ENCODE data around the gene ADISSP.

ADISSP gene

DNA sequence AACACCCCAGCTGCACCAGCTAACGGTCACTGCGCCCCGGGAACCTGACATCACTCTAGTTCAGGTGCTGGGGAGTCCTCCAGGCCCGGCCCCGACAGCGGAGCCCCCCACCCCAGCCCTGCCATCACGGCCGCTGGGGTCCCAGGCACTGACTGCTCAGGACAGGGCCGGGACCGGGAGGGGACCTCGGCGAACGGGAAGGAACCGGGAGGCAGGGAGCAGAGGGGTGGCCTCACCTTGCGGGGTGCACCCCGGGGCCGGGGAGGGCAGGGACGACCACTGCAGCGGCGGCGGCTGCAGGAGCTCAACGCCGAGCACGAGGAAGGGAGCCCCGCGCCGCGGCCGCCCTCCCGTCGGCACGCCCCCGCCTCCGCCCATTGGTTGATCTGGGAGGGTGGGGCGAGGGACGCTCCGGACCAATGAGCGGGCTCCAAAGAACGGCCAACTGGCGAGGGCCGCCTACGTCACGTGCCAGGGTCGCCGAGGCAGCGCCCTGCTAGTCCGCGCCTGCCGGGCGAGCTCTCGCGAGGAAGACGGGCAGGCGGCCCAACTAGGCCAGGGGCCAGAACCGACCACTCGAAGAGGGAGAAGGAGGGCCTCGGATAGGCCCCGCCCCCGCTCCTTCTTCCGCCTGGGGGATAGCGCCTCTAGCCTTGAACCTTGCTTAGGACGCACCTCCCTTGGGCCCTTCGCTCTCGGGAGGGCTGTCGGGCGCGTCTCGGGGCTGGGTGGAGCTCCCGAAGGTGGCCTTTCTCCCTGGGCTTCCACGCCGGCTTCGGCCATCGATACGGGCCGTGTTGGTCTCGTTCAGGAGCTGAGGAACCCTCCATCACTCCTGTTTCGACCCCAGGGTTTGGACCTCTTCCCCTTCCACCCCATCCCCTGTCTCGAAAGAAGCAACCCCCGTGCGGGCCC is at the start of gene ADISSP:
Gene ADISSP (minus strand): TSS at position 327 of the 915 bp plus-strand sequence. CDS start 7,653 bp downstream, outside the sequence.
- peak; percentile 98 for DNase-seq (ENCODE audit: low spot score)
- H3K27ac Mint-ChIP-seq = peak within 1 kb of the TSS; percentile 94
- H3K4me1 Mint-ChIP-seq (ENCODE audit: low read depth) = peaks cover 23% of the 10 kb centered on the region
- H3K27me3 Mint-ChIP-seq (ENCODE audit: low read depth) = peaks cover 8% of the 10 kb centered on the region
- no peaks in the 10 kb centered on the region for H3K36me3 Mint-ChIP-seq (ENCODE audit: low read depth)
- H3K4me3 Mint-ChIP-seq = peak within 1 kb of the TSS; percentile 89
- H3K9me3 Mint-ChIP-seq = no peaks in the 10 kb centered on the region

DNA sequence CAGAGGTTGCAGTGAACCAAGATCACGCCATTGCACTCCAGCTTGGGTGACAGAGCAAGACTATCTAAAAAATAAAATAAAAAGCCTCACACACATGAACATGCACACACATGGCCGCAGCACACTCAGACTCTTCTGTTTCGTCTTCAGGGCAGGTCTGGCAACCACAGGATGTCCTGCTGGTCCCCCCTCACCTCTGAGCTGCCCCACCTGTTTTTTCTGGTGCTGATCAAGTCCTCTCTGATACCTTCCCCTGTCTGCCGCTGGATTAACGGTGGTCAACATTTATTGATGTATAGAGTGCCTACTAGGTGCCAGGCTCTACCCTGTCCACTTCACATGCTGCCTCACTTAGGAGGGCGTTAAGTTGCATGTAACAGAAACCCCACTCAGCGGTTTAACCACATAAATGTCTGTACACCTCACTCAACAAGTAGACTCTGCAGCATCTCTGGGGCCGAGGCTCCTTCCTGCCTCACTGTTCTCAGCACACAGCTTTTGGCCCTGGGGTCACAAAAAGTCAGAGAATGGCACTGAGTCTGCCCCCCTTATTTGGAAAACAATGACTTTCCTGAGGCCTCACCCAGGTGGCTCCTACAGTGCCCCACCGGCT is 48.3 kb upstream of the ADISSP start:
- peaks cover 15% of the 10 kb centered on the region for H3K36me3 Mint-ChIP-seq (ENCODE audit: low read depth)

DNA sequence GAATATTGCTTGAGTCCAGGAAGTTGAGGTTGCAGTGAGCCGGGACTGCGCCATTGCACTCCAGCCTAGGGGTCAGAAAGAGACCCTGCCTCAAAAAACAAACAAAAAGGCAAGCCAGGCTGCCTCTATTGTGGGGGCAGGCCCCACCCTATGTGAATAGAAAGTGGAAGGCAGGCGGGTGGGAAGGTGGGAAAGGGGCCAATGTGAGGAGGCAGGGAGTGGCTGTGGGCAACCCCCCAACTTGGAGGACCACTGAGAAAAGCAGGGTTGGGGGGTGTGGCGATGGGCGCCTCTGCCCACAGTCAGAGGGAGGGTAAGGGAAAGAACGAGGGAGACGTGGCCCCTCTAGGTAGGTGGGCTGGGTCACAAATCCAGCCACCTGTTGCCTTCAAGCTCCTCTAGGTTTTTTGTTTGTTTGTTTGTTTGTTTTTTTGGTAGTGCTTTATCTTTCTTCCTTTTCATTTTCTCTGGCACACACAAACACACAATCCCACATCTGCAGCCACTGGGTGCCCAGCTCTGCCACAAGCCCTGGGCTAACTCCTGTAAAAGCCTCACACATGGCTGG is 47.5 kb upstream of the ADISSP start:
- Mint-ChIP-seq H3K4me1 (ENCODE audit: low read depth) (peaks cover 69% of the 10 kb centered on the region), H3K4me3 (peak overlapping the region; percentile 86)

More for the DNA sequence above, 48.3 kb upstream of the ADISSP start:
- Mint-ChIP-seq H3K4me3 (peak overlapping the region; percentile 86), H3K4me1 (ENCODE audit: low read depth) (peaks cover 65% of the 10 kb centered on the region), H3K27ac (peak overlapping the region; percentile 94), H3K27me3 (ENCODE audit: low read depth) (no peaks in the 10 kb centered on the region), H3K9me3 (no peaks in the 10 kb centered on the region)
- no peak for DNase-seq (ENCODE audit: low spot score)

DNA sequence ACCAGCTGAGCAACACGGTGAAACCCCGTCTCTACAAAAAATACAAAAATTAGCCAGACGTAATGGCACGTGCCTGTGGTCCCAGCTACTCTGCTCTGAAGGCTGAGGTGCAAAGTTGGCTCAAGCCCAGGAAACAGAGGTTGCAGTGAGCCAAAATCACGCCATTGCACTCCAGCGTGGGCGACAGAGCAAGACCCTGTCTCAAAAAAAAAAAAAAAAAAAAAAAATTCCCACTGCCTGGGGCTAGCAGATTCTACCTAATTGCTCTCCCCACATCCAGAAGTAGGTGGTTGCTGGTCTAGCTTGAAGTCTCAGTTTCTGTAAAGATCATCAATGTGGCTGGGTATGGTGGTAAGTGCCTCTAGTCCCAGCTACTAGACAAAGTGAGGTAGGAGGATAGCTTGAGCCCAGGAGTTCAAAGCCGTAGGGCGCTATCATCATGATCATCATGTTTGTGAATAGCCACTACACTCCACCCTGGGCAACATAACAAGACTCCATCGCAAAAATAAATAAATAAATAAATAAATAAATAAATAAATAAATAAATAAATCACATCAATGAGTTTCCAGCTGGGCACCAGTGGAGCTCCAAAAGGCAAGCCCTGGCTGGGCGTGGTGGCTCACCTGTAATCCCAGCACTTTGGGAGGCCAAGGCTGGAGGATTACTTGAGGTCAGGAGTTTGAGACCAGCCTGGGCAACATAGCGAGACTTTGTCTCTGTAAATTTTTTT is 46.5 kb upstream of the ADISSP start:
- peaks cover 62% of the 10 kb centered on the region for H3K4me1 Mint-ChIP-seq (ENCODE audit: low read depth)
- DNase-seq (ENCODE audit: low spot score) = no peak
- peak overlapping the region; percentile 70 for H3K27ac Mint-ChIP-seq
- H3K36me3 Mint-ChIP-seq (ENCODE audit: low read depth) = peaks cover 20% of the 10 kb centered on the region
- H3K4me3 Mint-ChIP-seq = no peak overlapping the region
- H3K27me3 Mint-ChIP-seq (ENCODE audit: low read depth) = no peaks in the 10 kb centered on the region
- H3K9me3 Mint-ChIP-seq = no peaks in the 10 kb centered on the region

More for the DNA sequence above, 47.5 kb upstream of the ADISSP start:
- no peaks in the 10 kb centered on the region for H3K9me3 Mint-ChIP-seq
- peaks cover 19% of the 10 kb centered on the region for H3K36me3 Mint-ChIP-seq (ENCODE audit: low read depth)
- no peak for DNase-seq (ENCODE audit: low spot score)
- no peaks in the 10 kb centered on the region for H3K27me3 Mint-ChIP-seq (ENCODE audit: low read depth)
- H3K27ac Mint-ChIP-seq = peak overlapping the region; percentile 94

DNA sequence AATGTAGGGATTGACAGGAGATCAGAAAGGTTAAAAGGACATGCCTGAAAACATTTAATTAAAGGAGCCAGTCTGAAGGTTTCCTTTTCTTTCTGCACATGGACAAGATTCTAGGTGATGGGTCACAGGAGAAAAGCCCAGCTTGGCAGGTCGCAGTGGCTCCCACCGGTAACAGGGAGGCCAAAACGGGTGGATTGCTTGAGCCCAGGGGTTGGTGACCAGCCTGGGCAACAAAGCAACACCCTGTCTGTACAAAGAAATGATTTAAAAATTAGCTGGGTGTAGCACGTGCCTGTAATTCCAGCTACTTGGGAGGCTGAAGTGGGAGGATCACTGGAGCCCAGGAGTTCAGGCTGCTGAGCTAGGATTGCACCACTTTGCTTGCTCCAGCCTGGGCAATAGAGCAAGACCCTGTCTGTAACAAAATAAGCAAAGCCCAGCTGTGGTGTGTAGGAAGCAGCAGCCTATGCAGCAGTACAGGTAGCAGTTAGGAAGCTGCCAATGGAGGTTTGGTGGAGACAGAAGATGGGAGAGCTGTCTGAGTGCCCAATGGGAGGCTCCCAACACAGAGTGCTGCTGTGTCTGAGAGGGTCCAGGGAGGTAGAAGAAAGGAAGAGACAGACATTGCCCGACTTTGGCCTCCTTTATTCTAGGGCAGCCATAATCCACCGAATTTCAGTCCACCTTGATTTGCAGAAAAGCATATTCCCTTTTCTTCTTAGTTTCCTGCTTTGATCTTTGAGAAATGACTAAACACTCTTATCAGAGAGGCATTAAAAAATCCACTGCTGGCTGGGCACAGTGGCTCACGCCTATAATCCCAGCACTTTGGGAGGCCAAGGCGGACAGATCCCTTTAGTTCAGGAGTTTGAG is 45.7 kb upstream of the ADISSP start:
- Mint-ChIP-seq H3K36me3 (ENCODE audit: low read depth) (peaks cover 21% of the 10 kb centered on the region), H3K4me1 (ENCODE audit: low read depth) (peaks cover 57% of the 10 kb centered on the region), H3K27ac (peak overlapping the region; percentile 70), H3K9me3 (no peaks in the 10 kb centered on the region), H3K27me3 (ENCODE audit: low read depth) (no peaks in the 10 kb centered on the region), H3K4me3 (peak overlapping the region; percentile 37)
- DNase-seq (ENCODE audit: low spot score) = no peak

DNA sequence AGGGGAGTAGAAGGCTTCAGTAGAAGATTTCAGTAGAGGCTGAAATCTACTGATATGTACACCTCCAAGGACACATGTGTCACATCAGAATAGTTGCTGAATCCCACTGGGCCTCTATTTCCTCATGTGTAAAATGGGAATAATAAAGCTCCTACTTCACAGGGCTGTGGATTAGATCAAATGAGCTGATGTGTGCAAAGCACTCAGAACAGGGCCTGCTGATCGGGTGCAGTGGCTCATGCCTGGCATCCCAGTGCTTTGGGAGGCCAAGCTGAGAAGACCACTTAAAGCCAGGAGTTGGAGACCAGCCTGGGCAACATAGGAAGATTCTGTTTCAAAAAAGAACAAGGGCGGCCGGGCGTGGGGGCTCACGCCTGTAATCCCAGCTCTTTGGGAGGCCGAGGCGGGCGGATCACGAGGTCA is 44.7 kb upstream of the ADISSP start:
- no peaks in the 10 kb centered on the region for H3K9me3 Mint-ChIP-seq
- H3K27ac Mint-ChIP-seq = peak overlapping the region; percentile 99
- no peaks in the 10 kb centered on the region for H3K27me3 Mint-ChIP-seq (ENCODE audit: low read depth)
- H3K4me3 Mint-ChIP-seq = peak overlapping the region; percentile 82
- peaks cover 58% of the 10 kb centered on the region for H3K4me1 Mint-ChIP-seq (ENCODE audit: low read depth)
- no peak for DNase-seq (ENCODE audit: low spot score)
- H3K36me3 Mint-ChIP-seq (ENCODE audit: low read depth) = peaks cover 23% of the 10 kb centered on the region

DNA sequence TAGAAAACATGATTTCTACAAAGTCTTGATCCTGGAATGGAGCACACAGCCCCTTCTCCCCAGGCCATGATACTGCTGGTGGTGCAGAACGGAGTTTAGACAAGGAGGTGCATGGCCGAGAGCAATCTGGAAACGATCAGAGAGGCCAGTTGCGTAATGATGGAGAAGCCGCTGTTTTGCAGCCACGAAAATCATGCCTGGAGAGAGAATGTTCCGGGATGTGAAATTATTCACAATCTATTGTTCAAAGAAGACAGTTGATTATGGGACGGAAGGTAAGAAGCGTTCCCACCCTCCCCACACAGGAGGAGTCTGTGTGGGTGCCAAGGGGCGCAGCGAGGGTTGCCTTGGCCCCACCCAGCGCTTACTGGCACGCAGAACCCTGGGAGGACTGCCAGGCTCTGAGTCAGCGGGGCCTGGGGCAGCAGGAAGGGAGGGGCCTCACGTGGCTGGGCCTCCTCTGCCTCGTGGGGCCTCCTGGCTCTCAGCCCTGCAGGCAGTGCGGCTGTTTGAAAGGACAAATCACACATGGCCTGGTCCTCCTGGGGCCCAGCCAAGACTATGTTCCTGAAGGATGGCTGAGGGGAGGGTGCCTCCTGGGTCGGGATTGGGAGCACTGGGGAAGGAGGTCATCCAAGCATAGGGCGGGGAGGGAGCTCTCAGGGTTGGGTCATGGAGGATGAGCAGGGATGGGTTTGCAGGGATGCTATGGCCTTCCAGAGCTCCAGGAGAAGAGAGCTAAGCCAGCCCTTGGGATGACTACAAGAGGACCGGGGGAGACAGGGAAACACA is 44.1 kb upstream of the ADISSP start:
- Mint-ChIP-seq H3K27me3 (ENCODE audit: low read depth) (no peaks in the 10 kb centered on the region), H3K9me3 (no peaks in the 10 kb centered on the region), H3K4me1 (ENCODE audit: low read depth) (peaks cover 61% of the 10 kb centered on the region), H3K27ac (peak overlapping the region; percentile 99), H3K4me3 (peak overlapping the region; percentile 82), H3K36me3 (ENCODE audit: low read depth) (peaks cover 29% of the 10 kb centered on the region)
- peak; percentile 85 for DNase-seq (ENCODE audit: low spot score)

DNA sequence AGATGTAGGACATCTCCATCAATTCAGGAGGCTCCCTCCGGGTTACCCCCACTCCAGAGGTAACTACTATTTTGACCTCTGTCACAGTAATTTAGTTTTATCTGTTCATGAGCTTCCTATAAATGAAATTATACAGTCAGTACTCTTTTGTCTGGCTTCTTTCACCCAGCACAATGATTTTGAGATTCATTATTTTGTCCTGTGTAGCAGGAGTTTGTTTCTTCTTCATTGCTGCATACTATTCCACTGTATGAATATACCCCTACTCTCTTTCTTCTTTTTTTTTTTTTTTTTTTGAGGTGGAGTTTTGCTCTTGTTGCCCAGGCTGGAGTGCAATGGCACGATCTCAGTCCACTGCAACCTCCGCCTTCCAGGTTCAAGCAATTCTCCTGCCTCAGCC is 41.0 kb upstream of the ADISSP start:
- no peaks in the 10 kb centered on the region for H3K9me3 Mint-ChIP-seq
- H3K27me3 Mint-ChIP-seq (ENCODE audit: low read depth) = no peaks in the 10 kb centered on the region
- no peak for DNase-seq (ENCODE audit: low spot score)
- no peak overlapping the region for H3K4me3 Mint-ChIP-seq
- peaks cover 64% of the 10 kb centered on the region for H3K4me1 Mint-ChIP-seq (ENCODE audit: low read depth)
- peak overlapping the region; percentile 31 for H3K27ac Mint-ChIP-seq
- peaks cover 52% of the 10 kb centered on the region for H3K36me3 Mint-ChIP-seq (ENCODE audit: low read depth)

DNA sequence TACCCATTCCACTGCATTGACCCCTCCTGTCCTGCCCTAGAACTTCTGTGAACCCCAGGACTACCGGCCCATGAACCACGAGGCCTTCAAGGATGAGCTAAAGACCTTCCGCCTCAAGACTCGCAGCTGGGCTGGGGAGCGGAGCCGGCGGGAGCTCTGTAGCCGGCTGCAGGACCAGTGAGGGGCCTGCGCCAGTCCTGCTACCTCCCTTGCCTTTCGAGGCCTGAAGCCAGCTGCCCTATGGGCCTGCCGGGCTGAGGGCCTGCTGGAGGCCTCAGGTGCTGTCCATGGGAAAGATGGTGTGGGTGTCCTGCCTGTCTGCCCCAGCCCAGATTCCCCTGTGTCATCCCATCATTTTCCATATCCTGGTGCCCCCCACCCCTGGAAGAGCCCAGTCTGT is 37.2 kb upstream of the ADISSP start:
- Mint-ChIP-seq H3K27ac (peak overlapping the region; percentile 41), H3K36me3 (ENCODE audit: low read depth) (peaks cover 71% of the 10 kb centered on the region), H3K4me1 (ENCODE audit: low read depth) (peaks cover 47% of the 10 kb centered on the region), H3K27me3 (ENCODE audit: low read depth) (no peaks in the 10 kb centered on the region), H3K9me3 (no peaks in the 10 kb centered on the region), H3K4me3 (no peak overlapping the region)
- DNase-seq (ENCODE audit: low spot score) = no peak

DNA sequence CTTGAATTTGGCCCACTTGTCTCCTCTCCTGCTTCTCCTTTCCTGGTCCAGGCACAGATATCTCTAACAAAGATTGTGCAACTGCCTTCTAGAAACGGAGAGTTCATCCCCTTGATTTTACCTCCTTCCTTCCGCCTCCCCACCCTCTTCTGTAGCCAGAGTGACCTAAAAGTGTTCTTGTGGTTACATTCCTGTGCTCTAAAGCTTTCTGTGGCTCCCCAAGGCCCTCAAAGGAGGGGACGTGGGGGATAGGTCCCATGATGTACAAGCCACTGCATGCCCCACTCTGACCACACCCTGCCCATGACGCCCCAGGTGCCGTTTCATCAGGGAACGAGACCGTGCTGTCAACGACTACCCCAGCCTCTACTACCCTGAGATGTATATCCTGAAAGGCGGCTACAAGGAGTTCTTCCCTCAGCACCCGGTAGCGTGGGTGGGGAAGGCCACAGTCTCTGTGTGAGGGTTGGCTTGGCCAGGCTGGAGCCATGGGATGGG is 36.8 kb upstream of the ADISSP start:
- no peak overlapping the region for H3K27ac Mint-ChIP-seq
- DNase-seq (ENCODE audit: low spot score) = no peak
- H3K9me3 Mint-ChIP-seq = no peaks in the 10 kb centered on the region
- peak overlapping the region; percentile 34 for H3K4me3 Mint-ChIP-seq
- H3K4me1 Mint-ChIP-seq (ENCODE audit: low read depth) = peaks cover 51% of the 10 kb centered on the region
- H3K27me3 Mint-ChIP-seq (ENCODE audit: low read depth) = no peaks in the 10 kb centered on the region
- H3K36me3 Mint-ChIP-seq (ENCODE audit: low read depth) = peaks cover 76% of the 10 kb centered on the region

DNA sequence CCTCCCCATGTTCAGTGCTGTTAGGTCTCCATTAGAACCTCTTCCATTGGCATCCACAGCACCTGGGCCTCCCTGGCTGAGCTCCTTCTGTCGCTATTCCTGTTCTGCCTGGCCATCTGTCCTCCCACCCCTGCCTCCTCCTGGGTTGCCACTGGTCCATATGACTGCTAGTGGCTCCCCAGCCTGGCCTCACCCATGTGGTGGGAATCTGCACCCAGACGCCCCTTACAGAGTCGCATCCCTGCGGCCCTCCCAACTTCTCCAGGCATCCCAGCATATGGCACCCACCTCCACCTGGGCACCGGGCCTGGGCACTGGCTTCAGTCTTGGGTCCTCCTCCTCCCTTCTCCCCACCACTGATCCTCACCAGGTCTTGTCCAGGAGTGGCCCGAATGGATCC is 36.3 kb upstream of the ADISSP start:
- no peaks in the 10 kb centered on the region for H3K9me3 Mint-ChIP-seq
- peak overlapping the region; percentile 79 for H3K27ac Mint-ChIP-seq
- H3K4me3 Mint-ChIP-seq = peak overlapping the region; percentile 34
- H3K27me3 Mint-ChIP-seq (ENCODE audit: low read depth) = no peaks in the 10 kb centered on the region
- DNase-seq (ENCODE audit: low spot score) = no peak
- peaks cover 54% of the 10 kb centered on the region for H3K4me1 Mint-ChIP-seq (ENCODE audit: low read depth)
- peaks cover 79% of the 10 kb centered on the region for H3K36me3 Mint-ChIP-seq (ENCODE audit: low read depth)

DNA sequence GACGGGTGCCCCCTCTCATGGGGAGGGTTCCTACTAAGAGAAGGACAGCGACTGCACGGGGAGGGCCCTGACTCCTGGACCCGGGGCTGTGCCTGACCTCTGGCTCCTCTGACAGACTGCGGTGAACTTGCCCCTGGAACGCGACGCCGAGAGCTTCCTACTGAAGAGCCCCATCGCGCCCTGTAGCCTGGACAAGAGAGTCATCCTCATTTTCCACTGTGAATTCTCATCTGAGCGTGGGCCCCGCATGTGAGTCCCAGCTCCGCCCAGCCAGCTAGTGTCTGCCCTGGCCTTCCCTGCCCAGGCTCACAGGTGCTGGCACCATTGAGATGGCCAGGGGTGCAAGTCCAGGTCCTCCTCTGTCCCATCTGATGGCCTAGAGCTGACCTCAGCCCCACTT is 35.7 kb upstream of the ADISSP start:
- Mint-ChIP-seq H3K27ac (peak overlapping the region; percentile 79), H3K4me1 (ENCODE audit: low read depth) (peaks cover 58% of the 10 kb centered on the region), H3K9me3 (no peaks in the 10 kb centered on the region), H3K4me3 (peak overlapping the region; percentile 1), H3K27me3 (ENCODE audit: low read depth) (no peaks in the 10 kb centered on the region), H3K36me3 (ENCODE audit: low read depth) (peaks cover 85% of the 10 kb centered on the region)
- no peak for DNase-seq (ENCODE audit: low spot score)

Measured in T-helper 2 cell treated with Interferon-gamma antibody and Interleukin-4, amounts not matched to agents 5 μg/mL and 100 μg/mL, for 36 hours (primary cell).